ENCODE data around the gene POLR2E.

DNA sequence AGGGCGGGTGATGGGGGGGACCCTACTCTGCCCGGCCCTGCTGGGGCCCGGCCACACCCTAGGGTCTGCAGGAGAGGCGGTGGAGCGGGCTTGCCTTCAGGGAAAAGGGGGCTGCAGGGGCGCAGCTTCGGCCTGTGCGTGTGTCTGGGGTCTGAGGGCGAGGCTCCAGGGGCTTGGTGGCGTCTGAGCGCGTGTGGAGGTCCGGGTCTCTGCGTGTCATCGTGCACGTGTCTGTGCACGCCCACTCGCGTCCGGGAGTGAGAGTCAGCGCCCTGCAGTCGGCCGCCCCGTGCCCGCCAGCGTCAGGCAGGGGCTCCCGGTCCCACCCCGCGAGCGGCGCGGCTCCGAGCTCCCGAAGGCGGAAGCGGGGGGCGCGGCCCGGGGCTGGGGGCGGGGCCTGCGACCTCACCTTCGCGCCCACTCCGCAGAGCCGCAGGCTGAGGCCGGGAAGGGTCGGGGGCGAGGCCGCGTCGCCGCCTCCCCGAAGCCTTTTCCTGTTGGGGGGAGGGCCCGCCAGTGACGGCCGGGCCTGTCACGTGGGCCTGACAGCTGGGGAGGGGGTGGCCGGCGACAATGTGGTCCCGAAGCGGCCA is 28.3 kb downstream of the POLR2E start, which contains the start of gene ARHGAP45:
- TF ChIP-seq JUND (IDR thresholded peaks at IDR 0.05; ENCODE audit: low read length) (no peak), CTCF (IDR thresholded peaks at IDR 0.05; ENCODE audit: control extremely low read depth in 1 of 3, insufficient read depth in 1 of 3, low read depth in 1 of 3, low read length in 3 of 3) (no peak), ATF2 (IDR thresholded peaks at IDR 0.05; ENCODE audit: low read length) (no peak), USF2 (IDR thresholded peaks at IDR 0.05; ENCODE audit: low read length) (peak; percentile 55), RFX5 (IDR thresholded peaks at IDR 0.05; ENCODE audit: borderline replicate concordance, low read depth, low read length) (no peak), CHD2 (IDR thresholded peaks at IDR 0.05; ENCODE audit: low read length) (no peak), EP300 (IDR thresholded peaks at IDR 0.05; ENCODE audit: borderline replicate concordance in 1 of 2, low read depth in 2 of 2, low read length in 2 of 2) (no peak), RAD21 (IDR thresholded peaks at IDR 0.05 in 1 of 2, conservative IDR thresholded peaks at IDR 0.05 in 1 of 2; ENCODE audit: low read depth in 2 of 2, low read length in 2 of 2) (no peak), SIN3A (conservative IDR thresholded peaks at IDR 0.05 in 1 of 2, IDR thresholded peaks at IDR 0.05 in 1 of 2; ENCODE audit: low read depth in 1 of 2, low read length in 2 of 2) (no peak)
